Mononuclear cell (primary cell): Measurements from ENCODE around the gene SIN3B. TPM values are rescaled to one million over a fixed set of nuclear protein-coding genes. Genes with fewer than 3 reads are reported as not detected.

Experiments used
- H3K27me3 ChIP-seq: 2 replicates; pipeline ENCODE4 v1.6.0; 2011; ENCODE audit warnings: low read length, control low read depth; ENCODE audit not compliant: insufficient read depth
- H3K4me1 ChIP-seq: 2 replicates; pipeline ENCODE4 v1.5.1; 2011; ENCODE audit warnings: mild to moderate bottlenecking, low read length, control low read depth; ENCODE audit not compliant: insufficient read depth
- H3K4me3 ChIP-seq: 2 replicates; pipeline ENCODE4 v1.5.1; 2011; ENCODE audit warnings: mild to moderate bottlenecking, low read length, moderate library complexity
- H3K9me3 ChIP-seq: 2 replicates; pipeline ENCODE4 v1.5.1; 2011; ENCODE audit warnings: low read depth, mild to moderate bottlenecking, control low read depth, low read length
- total RNA-seq: library from RNA; depleted of rRNA; stranded (reverse); fragments of >200 nt; gene quantifications from one replicate; pipeline ENCODE4 v1.2.3, GENCODE V29; 2012

The SIN3B gene
- total RNA-seq, 1 donor: 27.4 TPM

GRCh38 chr19:16896146-16897028 lies 67.2 kb downstream of the SIN3B start:
- no peaks in the 10 kb centered on the region for H3K9me3 ChIP-seq
- H3K4me3 ChIP-seq: peak overlapping the region; percentile 36
- H3K27me3 ChIP-seq: no peaks in the 10 kb centered on the region
- peaks cover 45% of the 10 kb centered on the region for H3K4me1 ChIP-seq

GRCh38 chr19:16897029-16897855 lies 68.0 kb downstream of the SIN3B start:
- Histone ChIP-seq H3K4me3 (peak overlapping the region; percentile 37), H3K4me1 (peaks cover 45% of the 10 kb centered on the region), H3K9me3 (no peaks in the 10 kb centered on the region), H3K27me3 (no peaks in the 10 kb centered on the region)

GRCh38 chr19:16897856-16898161 lies 68.6 kb downstream of the SIN3B start:
- peaks cover 44% of the 10 kb centered on the region for H3K4me1 ChIP-seq
- no peaks in the 10 kb centered on the region for H3K9me3 ChIP-seq
- H3K4me3 ChIP-seq: peak overlapping the region; percentile 37
- no peaks in the 10 kb centered on the region for H3K27me3 ChIP-seq

GRCh38 chr19:16898361-16899015 lies 69.3 kb downstream of the SIN3B start:
- Histone ChIP-seq H3K9me3 (no peaks in the 10 kb centered on the region), H3K4me1 (peaks cover 37% of the 10 kb centered on the region), H3K4me3 (no peak overlapping the region)

GRCh38 chr19:16899566-16900075 lies 70.4 kb downstream of the SIN3B start:
- H3K4me1 ChIP-seq: peaks cover 30% of the 10 kb centered on the region
- no peaks in the 10 kb centered on the region for H3K9me3 ChIP-seq
- H3K4me3 ChIP-seq: no peak overlapping the region
- no peaks in the 10 kb centered on the region for H3K27me3 ChIP-seq

More at GRCh38 chr19:16898361-16899015, 69.3 kb downstream of the SIN3B start:
- H3K27me3 ChIP-seq: no peaks in the 10 kb centered on the region

- peaks cover 23% of the 10 kb centered on the region for H3K4me1 ChIP-seq
- no peaks in the 10 kb centered on the region for H3K27me3 ChIP-seq
- no peak overlapping the region for H3K4me3 ChIP-seq
- no peaks in the 10 kb centered on the region for H3K9me3 ChIP-seq
These were observed 72.4 kb downstream of the SIN3B start for GRCh38 chr19:16901491-16902175.

GRCh38 chr19:16902545-16902944 lies 73.3 kb downstream of the SIN3B start:
- Histone ChIP-seq H3K4me1 (peaks cover 21% of the 10 kb centered on the region), H3K27me3 (no peaks in the 10 kb centered on the region), H3K4me3 (no peak overlapping the region)

GRCh38 chr19:16903347-16903746 lies 74.1 kb downstream of the SIN3B start:
- H3K27me3 ChIP-seq: no peaks in the 10 kb centered on the region
- H3K9me3 ChIP-seq: no peaks in the 10 kb centered on the region
- H3K4me1 ChIP-seq: peaks cover 13% of the 10 kb centered on the region
- H3K4me3 ChIP-seq: no peak overlapping the region

More at GRCh38 chr19:16902545-16902944, 73.3 kb downstream of the SIN3B start:
- H3K9me3 ChIP-seq: no peaks in the 10 kb centered on the region

GRCh38 chr19:16904599-16904998 lies 75.4 kb downstream of the SIN3B start:
- H3K9me3 ChIP-seq: no peaks in the 10 kb centered on the region

GRCh38 chr19:16908759-16909158 lies 79.6 kb downstream of the SIN3B start:
- Histone ChIP-seq H3K27me3 (no peaks in the 10 kb centered on the region), H3K4me1 (no peaks in the 10 kb centered on the region), H3K9me3 (peaks cover 14% of the 10 kb centered on the region), H3K4me3 (no peak overlapping the region)

More at GRCh38 chr19:16904599-16904998, 75.4 kb downstream of the SIN3B start:
- H3K4me3 ChIP-seq: no peak overlapping the region
- no peaks in the 10 kb centered on the region for H3K27me3 ChIP-seq
- peaks cover 7% of the 10 kb centered on the region for H3K4me1 ChIP-seq

GRCh38 chr19:16911046-16911445 lies 81.8 kb downstream of the SIN3B start:
- Histone ChIP-seq H3K4me3 (no peak overlapping the region), H3K4me1 (no peaks in the 10 kb centered on the region), H3K9me3 (peaks cover 14% of the 10 kb centered on the region), H3K27me3 (no peaks in the 10 kb centered on the region)

GRCh38 chr19:16912780-16913179 lies 83.6 kb downstream of the SIN3B start:
- Histone ChIP-seq H3K9me3 (peaks cover 14% of the 10 kb centered on the region), H3K27me3 (no peaks in the 10 kb centered on the region), H3K4me3 (no peak overlapping the region), H3K4me1 (no peaks in the 10 kb centered on the region)

GRCh38 chr19:16914421-16914820 lies 85.2 kb downstream of the SIN3B start:
- no peak overlapping the region for H3K4me3 ChIP-seq
- H3K9me3 ChIP-seq: peaks cover 14% of the 10 kb centered on the region

GRCh38 chr19:16915135-16915534 lies 85.9 kb downstream of the SIN3B start:
- Histone ChIP-seq H3K9me3 (peaks cover 14% of the 10 kb centered on the region), H3K4me3 (no peak overlapping the region), H3K4me1 (no peaks in the 10 kb centered on the region)

More at GRCh38 chr19:16914421-16914820, 85.2 kb downstream of the SIN3B start:
- Histone ChIP-seq H3K4me1 (no peaks in the 10 kb centered on the region), H3K27me3 (no peaks in the 10 kb centered on the region)

More at GRCh38 chr19:16915135-16915534, 85.9 kb downstream of the SIN3B start:
- no peaks in the 10 kb centered on the region for H3K27me3 ChIP-seq
